ENCODE measurements around the gene HCN1. TPM values are rescaled to one million over a fixed set of nuclear protein-coding genes. Genes with fewer than 3 reads are reported as not detected.

Gene HCN1
- total and polyA plus RNA-seq, 2 of the 4 experiments (the other 2 are of a cell fraction), result not detected

DNA sequence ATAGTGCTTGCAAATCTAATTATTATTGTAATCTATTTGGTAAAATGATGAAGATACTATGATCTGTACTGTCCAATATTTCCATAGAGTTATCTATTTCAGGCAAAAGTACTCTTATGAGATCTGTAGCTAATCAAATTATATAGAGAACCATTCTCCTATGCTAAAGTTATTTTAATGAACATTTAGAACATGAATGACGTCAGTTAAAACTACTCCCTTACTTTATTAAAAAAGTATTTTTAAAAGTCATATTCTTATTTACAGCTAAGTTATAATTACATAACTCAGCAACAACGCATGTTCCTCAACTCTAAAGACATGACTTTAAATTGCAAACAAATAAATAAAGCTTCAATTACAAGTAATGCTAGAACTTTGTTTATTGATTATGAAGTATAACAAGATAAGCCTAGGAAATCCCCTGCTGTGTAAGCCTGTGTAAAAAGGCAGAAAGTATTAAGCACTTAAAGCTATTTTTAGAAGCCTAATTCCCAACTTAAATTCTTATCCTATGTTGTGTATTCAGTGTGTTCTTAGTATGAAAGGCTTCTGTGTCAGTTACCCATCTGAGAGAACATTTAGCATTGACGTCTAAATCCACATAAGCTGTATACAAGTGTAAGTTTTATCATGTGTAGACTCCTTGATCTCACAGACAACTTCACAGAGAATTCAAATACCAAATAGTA is 285.7 kb downstream of the HCN1 start:
- no TSS peak for BruUV-seq (replicated peaks)
- H4K91ac ChIP-seq (ENCODE audit: insufficient read depth, low read depth, low read length), result no peak overlapping the region
- H3K4me3 ChIP-seq (ENCODE audit: insufficient read depth, low read depth, low read length), result no peak overlapping the region
- no peak overlapping the region for H4K5ac ChIP-seq (ENCODE audit: low read depth, low read length)
- peak; percentile 5 for DNase-seq
- H3K9me1 ChIP-seq (ENCODE audit: insufficient read depth, low read length), result no peaks in the 10 kb centered on the region
- H3K18ac ChIP-seq (ENCODE audit: low read depth, low read length), result no peak overlapping the region
- no peak overlapping the region for H2BK120ac ChIP-seq (ENCODE audit: low read depth, low read length)
- ChIA-PET CTCF (no interaction called here), POLR2A (ENCODE audit: unreplicated experiment) (no interaction called here)
- no peaks in the 10 kb centered on the region for H3K79me1 ChIP-seq (ENCODE audit: low read depth in 1 of 2, low read length in 2 of 2)
- H2AK5ac ChIP-seq (ENCODE audit: low read depth, low read length), result no peak overlapping the region
- H3K56ac ChIP-seq (ENCODE audit: extremely low read depth, insufficient read depth, low read length), result no peak overlapping the region
- ATAC-seq (ENCODE audit: low read depth), result no peak
- H3K27ac ChIP-seq (ENCODE audit: insufficient read depth, low read length), result no peak overlapping the region
- no peaks in the 10 kb centered on the region for H3K27me3 ChIP-seq (ENCODE audit: control insufficient read depth, insufficient read depth, low read length)
- H3K4me1 ChIP-seq (ENCODE audit: control insufficient read depth, insufficient read depth, low read length), result no peaks in the 10 kb centered on the region
- H2AFZ ChIP-seq (replicated peaks; ENCODE audit: low read length, poor library complexity), result no peak overlapping the region
- in situ Hi-C loops (cut with MboI; ENCODE audit: low sequenced_read_pairs), result no loop called here
- no peak overlapping the region for H2AK9ac ChIP-seq (replicated peaks; ENCODE audit: low read depth, low read length, poor library complexity)
- no peak overlapping the region for H3K4ac ChIP-seq (ENCODE audit: low read depth, low read length)
- TF ChIP-seq MXI1 (IDR thresholded peaks at IDR 0.05; ENCODE audit: borderline replicate concordance, low read depth, low read length), result no peak
- TF ChIP-seq RCOR1 (IDR thresholded peaks at IDR 0.05; ENCODE audit: insufficient replicate concordance, low read length), result no peak
- no peak for TF ChIP-seq BHLHE40 (IDR thresholded peaks at IDR 0.05; ENCODE audit: low read depth, low read length)
- TF ChIP-seq, protein P1, sequence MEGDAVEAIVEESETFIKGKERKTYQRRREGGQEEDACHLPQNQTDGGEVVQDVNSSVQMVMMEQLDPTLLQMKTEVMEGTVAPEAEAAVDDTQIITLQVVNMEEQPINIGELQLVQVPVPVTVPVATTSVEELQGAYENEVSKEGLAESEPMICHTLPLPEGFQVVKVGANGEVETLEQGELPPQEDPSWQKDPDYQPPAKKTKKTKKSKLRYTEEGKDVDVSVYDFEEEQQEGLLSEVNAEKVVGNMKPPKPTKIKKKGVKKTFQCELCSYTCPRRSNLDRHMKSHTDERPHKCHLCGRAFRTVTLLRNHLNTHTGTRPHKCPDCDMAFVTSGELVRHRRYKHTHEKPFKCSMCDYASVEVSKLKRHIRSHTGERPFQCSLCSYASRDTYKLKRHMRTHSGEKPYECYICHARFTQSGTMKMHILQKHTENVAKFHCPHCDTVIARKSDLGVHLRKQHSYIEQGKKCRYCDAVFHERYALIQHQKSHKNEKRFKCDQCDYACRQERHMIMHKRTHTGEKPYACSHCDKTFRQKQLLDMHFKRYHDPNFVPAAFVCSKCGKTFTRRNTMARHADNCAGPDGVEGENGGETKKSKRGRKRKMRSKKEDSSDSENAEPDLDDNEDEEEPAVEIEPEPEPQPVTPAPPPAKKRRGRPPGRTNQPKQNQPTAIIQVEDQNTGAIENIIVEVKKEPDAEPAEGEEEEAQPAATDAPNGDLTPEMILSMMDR (conservative IDR thresholded peaks at IDR 0.05; ENCODE audit: low read depth, low read length), result no peak
- no peak for TF ChIP-seq SMC3 (IDR thresholded peaks at IDR 0.05; ENCODE audit: low read depth, low read length)
- no peak for TF ChIP-seq POLR2A (IDR thresholded peaks at IDR 0.05; ENCODE audit: low read depth, low read length)
- TF ChIP-seq NFE2L2 (IDR thresholded peaks at IDR 0.05; ENCODE audit: low read depth, low read length), result no peak
- no peak for TF ChIP-seq CEBPB (IDR thresholded peaks at IDR 0.05; ENCODE audit: low read depth, low read length)
- TF ChIP-seq FOS (IDR thresholded peaks at IDR 0.05; ENCODE audit: low read depth, low read length), result no peak
- TF ChIP-seq RFX5 (IDR thresholded peaks at IDR 0.05; ENCODE audit: low read depth, low read length), result no peak
- TF ChIP-seq CHD1 (IDR thresholded peaks at IDR 0.05; ENCODE audit: low read depth, low read length), result no peak
- TF ChIP-seq RAD21 (IDR thresholded peaks at IDR 0.05; ENCODE audit: low read length), result no peak
- no peak for TF ChIP-seq MAZ (IDR thresholded peaks at IDR 0.05; ENCODE audit: borderline replicate concordance, low read depth, low read length)
- H3K4me2 ChIP-seq (ENCODE audit: low read depth, low read length), result no peak overlapping the region
- H3K36me3 ChIP-seq (ENCODE audit: control insufficient read depth, insufficient read depth, low read length), result no peaks in the 10 kb centered on the region
- intact Hi-C loops (cut with micrococcal nuclease), result no loop called here
- H3K23ac ChIP-seq (ENCODE audit: low read depth, low read length), result no peak overlapping the region
- no peak overlapping the region for H4K8ac ChIP-seq (ENCODE audit: low read depth in 2 of 2, low read length in 2 of 2)
- H3K9ac ChIP-seq (ENCODE audit: low read depth, low read length), result no peak overlapping the region
- no peaks in the 10 kb centered on the region for H4K20me1 ChIP-seq (ENCODE audit: insufficient read depth, low read length)
- no peak overlapping the region for H2BK5ac ChIP-seq (ENCODE audit: low read depth, low read length, poor library complexity, severe bottlenecking)
- H2BK20ac ChIP-seq (ENCODE audit: low read depth, low read length), result no peak overlapping the region
- no peak overlapping the region for H2BK15ac ChIP-seq (ENCODE audit: low read depth, low read length)
- dilution Hi-C loops (cut with HindIII; ENCODE audit: low sequenced_read_pairs, unreplicated experiment), result no loop called here
- no peak overlapping the region for H3K14ac ChIP-seq (replicated peaks; ENCODE audit: low read depth, low read length)
- WGBS, 2 experiments (ENCODE audit: extremely low coverage in 2 of 2, insufficient read length in 1 of 2), result no CpG with 5 or more reads among the region's 3 CpGs
- H3K9me3 ChIP-seq (ENCODE audit: control insufficient read depth, insufficient read depth, low read length), result no peaks in the 10 kb centered on the region; the same call in 1 of the 2 replicates

Measured in IMR-90 (cell line).